ENCODE data around the gene EPHA1.
"Not testable (repeated sequence)": the region's sequence is repeated elsewhere in the genome, so short reads cannot be mapped to it uniquely, and the experiment has no call there.

Gene EPHA1

GRCh38 chr7:143413123-143413522 lies 4.5 kb upstream of the EPHA1 start:
- no peak overlapping the region for H3K27ac ChIP-seq

GRCh38 chr7:143411976-143412708 lies 3.5 kb upstream of the EPHA1 start:
- no peak overlapping the region for H3K9ac ChIP-seq (ENCODE audit: insufficient read length)
- no peaks in the 10 kb centered on the region for H3K36me3 ChIP-seq (ENCODE audit: insufficient read depth, low read length)
- H3K9me3 ChIP-seq (ENCODE audit: low read depth, low read length): no peaks in the 10 kb centered on the region
- H3K27ac ChIP-seq: no peak overlapping the region
- no peak overlapping the region for H3K4me3 ChIP-seq
- no peak for DNase-seq (ENCODE audit: low read depth, low spot score)
- TF ChIP-seq POLR2AphosphoS5 (IDR thresholded peaks at IDR 0.05; ENCODE audit: borderline replicate concordance, low read depth, low read length): no peak
- no peak for TF ChIP-seq EZH2 (IDR thresholded peaks at IDR 0.05)
- TF ChIP-seq FOXP2 (optimal IDR thresholded peaks at IDR 0.05; ENCODE audit: control extremely low read depth, extremely low read length, insufficient read depth): no peak

More at GRCh38 chr7:143413123-143413522, 4.5 kb upstream of the EPHA1 start:
- no peaks in the 10 kb centered on the region for H3K9me3 ChIP-seq (ENCODE audit: low read depth, low read length)
- DNase-seq (ENCODE audit: low read depth, low spot score): no peak
- H3K36me3 ChIP-seq (ENCODE audit: insufficient read depth, low read length): no peaks in the 10 kb centered on the region
- no peak overlapping the region for H3K4me3 ChIP-seq
- TF ChIP-seq POLR2AphosphoS5 (IDR thresholded peaks at IDR 0.05; ENCODE audit: borderline replicate concordance, low read depth, low read length) (no peak), FOXP2 (optimal IDR thresholded peaks at IDR 0.05; ENCODE audit: control extremely low read depth, extremely low read length, insufficient read depth) (no peak), EZH2 (IDR thresholded peaks at IDR 0.05) (no peak)
- H3K9ac ChIP-seq (ENCODE audit: insufficient read length): no peak overlapping the region

GRCh38 chr7:143410521-143411004 lies 1.9 kb upstream of the EPHA1 start:
- no peak for DNase-seq (ENCODE audit: low read depth, low spot score)
- Histone ChIP-seq H3K4me3 (peak overlapping the region; percentile 17; the same call in 1 of the 2 replicates), H3K27ac (no peak overlapping the region), H3K9me3 (ENCODE audit: low read depth, low read length) (no peaks in the 10 kb centered on the region), H3K36me3 (ENCODE audit: insufficient read depth, low read length) (no peaks in the 10 kb centered on the region), H3K9ac (ENCODE audit: insufficient read length) (peak overlapping the region; percentile 14)
- TF ChIP-seq POLR2AphosphoS5 (IDR thresholded peaks at IDR 0.05; ENCODE audit: borderline replicate concordance, low read depth, low read length): no peak
- TF ChIP-seq FOXP2 (optimal IDR thresholded peaks at IDR 0.05; ENCODE audit: control extremely low read depth, extremely low read length, insufficient read depth): no peak
- no peak for TF ChIP-seq EZH2 (IDR thresholded peaks at IDR 0.05)

GRCh38 chr7:143408252-143408685 lies 387 bp downstream of the EPHA1 start:
- Histone ChIP-seq H3K9me3 (ENCODE audit: low read depth, low read length) (no peaks in the 10 kb centered on the region), H3K36me3 (ENCODE audit: insufficient read depth, low read length) (no peaks in the 10 kb centered on the region), H3K27ac (no peak overlapping the region), H3K4me3 (no peak overlapping the region), H3K9ac (ENCODE audit: insufficient read length) (no peak overlapping the region)
- DNase-seq (ENCODE audit: low read depth, low spot score): no peak
- TF ChIP-seq EZH2 (IDR thresholded peaks at IDR 0.05) (no peak), FOXP2 (optimal IDR thresholded peaks at IDR 0.05; ENCODE audit: control extremely low read depth, extremely low read length, insufficient read depth) (no peak), POLR2AphosphoS5 (IDR thresholded peaks at IDR 0.05; ENCODE audit: borderline replicate concordance, low read depth, low read length) (no peak)

- Histone ChIP-seq H3K9me3 (ENCODE audit: low read depth, low read length) (no peaks in the 10 kb centered on the region), H3K4me3 (no peak overlapping the region), H3K36me3 (ENCODE audit: insufficient read depth, low read length) (no peaks in the 10 kb centered on the region), H3K9ac (ENCODE audit: insufficient read length) (no peak overlapping the region), H3K27ac (no peak overlapping the region)
- no peak for TF ChIP-seq POLR2AphosphoS5 (IDR thresholded peaks at IDR 0.05; ENCODE audit: borderline replicate concordance, low read depth, low read length)
- TF ChIP-seq FOXP2 (optimal IDR thresholded peaks at IDR 0.05; ENCODE audit: control extremely low read depth, extremely low read length, insufficient read depth): no peak
- TF ChIP-seq EZH2 (IDR thresholded peaks at IDR 0.05): no peak
- DNase-seq (ENCODE audit: low read depth, low spot score): no peak
Measured at GRCh38 chr7:143407287-143408251, 1.1 kb downstream of the EPHA1 start.

- H3K9me3 ChIP-seq (ENCODE audit: low read depth, low read length): no peaks in the 10 kb centered on the region
- H3K36me3 ChIP-seq (ENCODE audit: insufficient read depth, low read length): no peaks in the 10 kb centered on the region
- no peak overlapping the region for H3K27ac ChIP-seq
- no peak for DNase-seq (ENCODE audit: low read depth, low spot score)
- no peak for TF ChIP-seq EZH2 (IDR thresholded peaks at IDR 0.05)
- TF ChIP-seq POLR2AphosphoS5 (IDR thresholded peaks at IDR 0.05; ENCODE audit: borderline replicate concordance, low read depth, low read length): no peak
- H3K9ac ChIP-seq (ENCODE audit: insufficient read length): no peak overlapping the region
- no peak overlapping the region for H3K4me3 ChIP-seq
Measured at GRCh38 chr7:143406002-143406357, 2.7 kb downstream of the EPHA1 start.

GRCh38 chr7:143405173-143406001 lies 3.3 kb downstream of the EPHA1 start:
- Histone ChIP-seq H3K9me3 (ENCODE audit: low read depth, low read length) (no peaks in the 10 kb centered on the region), H3K9ac (ENCODE audit: insufficient read length) (no peak overlapping the region), H3K4me3 (no peak overlapping the region), H3K27ac (no peak overlapping the region), H3K36me3 (ENCODE audit: insufficient read depth, low read length) (no peaks in the 10 kb centered on the region)
- TF ChIP-seq FOXP2 (optimal IDR thresholded peaks at IDR 0.05; ENCODE audit: control extremely low read depth, extremely low read length, insufficient read depth) (no peak), EZH2 (IDR thresholded peaks at IDR 0.05) (no peak), POLR2AphosphoS5 (IDR thresholded peaks at IDR 0.05; ENCODE audit: borderline replicate concordance, low read depth, low read length) (no peak)
- no peak for DNase-seq (ENCODE audit: low read depth, low spot score)

GRCh38 chr7:143402233-143402632 lies 6.4 kb downstream of the EPHA1 start:
- H3K4me3 ChIP-seq; DNase-seq (ENCODE audit: low read depth, low spot score); H3K36me3 ChIP-seq (ENCODE audit: insufficient read depth, low read length); H3K9me3 ChIP-seq (ENCODE audit: low read depth, low read length); H3K9ac ChIP-seq (ENCODE audit: insufficient read length); H3K27ac ChIP-seq: not testable (repeated sequence)
